ENCODE results near the gene LAIR2.

The LAIR2 gene

GRCh38 chr19:54551950-54552912 lies 49.6 kb downstream of the LAIR2 start:
- Histone ChIP-seq H3K27ac (no peak overlapping the region), H3K36me3 (replicated peaks) (no peaks in the 10 kb centered on the region), H3K27me3 (replicated peaks) (no peaks in the 10 kb centered on the region), H3K4me3 (ENCODE audit: low read depth, low read length) (no peak overlapping the region)
- TF ChIP-seq, protein P1, sequence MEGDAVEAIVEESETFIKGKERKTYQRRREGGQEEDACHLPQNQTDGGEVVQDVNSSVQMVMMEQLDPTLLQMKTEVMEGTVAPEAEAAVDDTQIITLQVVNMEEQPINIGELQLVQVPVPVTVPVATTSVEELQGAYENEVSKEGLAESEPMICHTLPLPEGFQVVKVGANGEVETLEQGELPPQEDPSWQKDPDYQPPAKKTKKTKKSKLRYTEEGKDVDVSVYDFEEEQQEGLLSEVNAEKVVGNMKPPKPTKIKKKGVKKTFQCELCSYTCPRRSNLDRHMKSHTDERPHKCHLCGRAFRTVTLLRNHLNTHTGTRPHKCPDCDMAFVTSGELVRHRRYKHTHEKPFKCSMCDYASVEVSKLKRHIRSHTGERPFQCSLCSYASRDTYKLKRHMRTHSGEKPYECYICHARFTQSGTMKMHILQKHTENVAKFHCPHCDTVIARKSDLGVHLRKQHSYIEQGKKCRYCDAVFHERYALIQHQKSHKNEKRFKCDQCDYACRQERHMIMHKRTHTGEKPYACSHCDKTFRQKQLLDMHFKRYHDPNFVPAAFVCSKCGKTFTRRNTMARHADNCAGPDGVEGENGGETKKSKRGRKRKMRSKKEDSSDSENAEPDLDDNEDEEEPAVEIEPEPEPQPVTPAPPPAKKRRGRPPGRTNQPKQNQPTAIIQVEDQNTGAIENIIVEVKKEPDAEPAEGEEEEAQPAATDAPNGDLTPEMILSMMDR (IDR thresholded peaks at IDR 0.05; ENCODE audit: low read depth, low read length, missing control alignments), result no peak
- no peak for DNase-seq
- in situ Hi-C loops (cut with HindIII; ENCODE audit: low pct_ligation_motif_present, low sequenced_read_pairs), result no loop called here

DNA sequence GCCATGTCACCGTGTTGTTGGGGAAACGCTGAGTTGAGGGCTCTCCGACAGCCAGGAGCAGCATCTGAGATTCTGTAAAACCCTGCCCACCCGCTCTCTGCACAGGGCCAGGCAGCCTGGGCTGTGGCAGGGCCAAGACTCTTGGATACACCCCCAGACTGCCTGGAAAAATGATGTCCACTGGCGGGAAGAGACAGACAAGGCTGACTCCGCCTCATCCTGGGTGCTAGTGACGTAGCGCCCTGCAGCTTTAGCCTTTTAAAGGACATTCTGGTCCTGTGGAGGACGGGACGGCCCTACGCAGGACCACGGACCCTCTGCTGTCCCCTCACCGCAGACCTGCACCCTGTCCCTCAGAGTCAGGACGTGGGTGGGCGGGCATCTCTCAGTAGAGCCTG lies 50.3 kb downstream of the LAIR2 start:
- no peak for DNase-seq
- TF ChIP-seq, protein P1 (IDR thresholded peaks at IDR 0.05; ENCODE audit: low read depth, low read length, missing control alignments), result no peak
- Histone ChIP-seq H3K27me3 (replicated peaks) (no peaks in the 10 kb centered on the region), H3K36me3 (replicated peaks) (no peaks in the 10 kb centered on the region), H3K4me3 (ENCODE audit: low read depth, low read length) (no peak overlapping the region), H3K27ac (no peak overlapping the region)
- in situ Hi-C loops (cut with HindIII; ENCODE audit: low pct_ligation_motif_present, low sequenced_read_pairs), result no loop called here

DNA sequence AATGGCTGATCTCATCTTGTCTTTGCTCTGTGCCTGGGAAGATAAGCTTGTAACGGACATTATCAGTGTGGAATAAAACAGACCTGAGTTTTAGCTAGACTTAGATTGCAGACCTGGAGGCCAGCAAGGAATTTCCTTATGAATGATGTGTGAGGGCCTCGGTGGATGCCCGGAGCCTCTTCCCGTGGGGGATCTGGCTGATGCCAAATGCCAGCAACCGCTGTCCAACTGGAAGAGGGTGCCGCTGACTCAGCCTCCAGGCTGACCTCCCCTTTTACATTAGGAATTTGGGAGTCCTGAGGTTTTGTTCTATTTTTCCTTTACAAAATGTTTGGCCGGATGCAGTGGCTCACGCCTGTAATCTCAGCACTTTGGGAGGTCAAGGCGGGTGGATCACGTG lies 51.4 kb downstream of the LAIR2 start:
- in situ Hi-C loops (cut with HindIII; ENCODE audit: low pct_ligation_motif_present, low sequenced_read_pairs), result no loop called here

GRCh38 chr19:54554896-54555295 lies 52.3 kb downstream of the LAIR2 start:
- Histone ChIP-seq H3K36me3 (replicated peaks) (no peaks in the 10 kb centered on the region), H3K27ac (no peak overlapping the region), H3K27me3 (replicated peaks) (no peaks in the 10 kb centered on the region), H3K4me3 (ENCODE audit: low read depth, low read length) (no peak overlapping the region)
- in situ Hi-C loops (cut with HindIII; ENCODE audit: low pct_ligation_motif_present, low sequenced_read_pairs), result no loop called here
- DNase-seq, result no peak
- TF ChIP-seq, protein P1 (IDR thresholded peaks at IDR 0.05; ENCODE audit: low read depth, low read length, missing control alignments), result no peak

More for the DNA sequence above, 51.4 kb downstream of the LAIR2 start:
- H3K4me3 ChIP-seq (ENCODE audit: low read depth, low read length), result no peak overlapping the region
- no peak overlapping the region for H3K27ac ChIP-seq
- TF ChIP-seq, protein P1 (IDR thresholded peaks at IDR 0.05; ENCODE audit: low read depth, low read length, missing control alignments), result no peak
- DNase-seq, result no peak
- H3K27me3 ChIP-seq (replicated peaks), result no peaks in the 10 kb centered on the region
- no peaks in the 10 kb centered on the region for H3K36me3 ChIP-seq (replicated peaks)

- TF ChIP-seq, protein P1 (IDR thresholded peaks at IDR 0.05; ENCODE audit: low read depth, low read length, missing control alignments), result no peak
- no peak overlapping the region for H3K4me3 ChIP-seq (ENCODE audit: low read depth, low read length)
- H3K27ac ChIP-seq, result no peak overlapping the region
- no peak for DNase-seq
- in situ Hi-C loops (cut with HindIII; ENCODE audit: low pct_ligation_motif_present, low sequenced_read_pairs), result no loop called here
- H3K27me3 ChIP-seq (replicated peaks), result no peaks in the 10 kb centered on the region
- no peaks in the 10 kb centered on the region for H3K36me3 ChIP-seq (replicated peaks)
Observed at GRCh38 chr19:54556194-54556593, 53.6 kb downstream of the LAIR2 start.

Data from brain microvascular endothelial cell (primary cell).